BE2C (cell line): ENCODE measurements around the gene ACKR4.

ENCODE experiments used
- DNase-seq: peaks from one replicate; pipeline ENCODE4 v3.0.0-alpha.2; 2020
- H3K27me3 ChIP-seq: fragments of 250-450 bp; sonication (Bioruptor Pico); 2 replicates; pipeline ENCODE4 v1.5.1; 2020; ENCODE audit warnings: mild to moderate bottlenecking
- H3K36me3 ChIP-seq: fragments of 250-450 bp; sonication (Bioruptor Pico); 2 replicates; pipeline ENCODE4 v1.5.1; 2020; ENCODE audit warnings: mild to moderate bottlenecking
- H3K4me1 ChIP-seq: fragments of 250-450 bp; sonication (Bioruptor Pico); 2 replicates; pipeline ENCODE4 v1.5.1; 2020
- H3K4me3 ChIP-seq: 2 replicates; pipeline ENCODE4 v1.5.1; 2011; ENCODE audit warnings: low read depth, low read length
- H3K9me3 ChIP-seq: fragments of 250-450 bp; sonication (Bioruptor Pico); 2 replicates; pipeline ENCODE4 v1.5.1; 2020
- TF ChIP-seq, protein P1 (sequence below): IDR thresholded peaks from 2 replicates; pipeline ENCODE4 v1.5.1; 2012; ENCODE audit warnings: mild to moderate bottlenecking, low read depth, low read length

The ACKR4 gene

DNA sequence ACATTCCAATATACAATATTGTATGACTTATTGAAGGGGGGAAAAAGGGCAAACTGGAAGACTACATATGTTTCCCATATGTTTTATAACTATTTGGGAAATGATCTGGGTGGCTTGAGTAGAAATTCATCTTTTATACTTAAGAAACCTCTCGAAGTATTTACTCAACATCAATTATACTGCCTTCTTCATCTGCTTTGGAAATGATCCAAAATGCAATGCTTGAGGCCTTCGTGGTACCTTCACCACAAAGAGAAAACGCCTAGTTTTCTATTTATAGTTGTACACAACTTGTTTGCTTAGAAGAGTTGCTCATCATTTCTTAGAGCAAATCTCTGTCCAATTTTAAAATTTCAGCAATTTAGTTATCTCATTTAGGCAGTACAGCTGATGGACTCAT is 18.8 kb downstream of the ACKR4 start:
- DNase-seq = no peak
- TF ChIP-seq, protein P1, sequence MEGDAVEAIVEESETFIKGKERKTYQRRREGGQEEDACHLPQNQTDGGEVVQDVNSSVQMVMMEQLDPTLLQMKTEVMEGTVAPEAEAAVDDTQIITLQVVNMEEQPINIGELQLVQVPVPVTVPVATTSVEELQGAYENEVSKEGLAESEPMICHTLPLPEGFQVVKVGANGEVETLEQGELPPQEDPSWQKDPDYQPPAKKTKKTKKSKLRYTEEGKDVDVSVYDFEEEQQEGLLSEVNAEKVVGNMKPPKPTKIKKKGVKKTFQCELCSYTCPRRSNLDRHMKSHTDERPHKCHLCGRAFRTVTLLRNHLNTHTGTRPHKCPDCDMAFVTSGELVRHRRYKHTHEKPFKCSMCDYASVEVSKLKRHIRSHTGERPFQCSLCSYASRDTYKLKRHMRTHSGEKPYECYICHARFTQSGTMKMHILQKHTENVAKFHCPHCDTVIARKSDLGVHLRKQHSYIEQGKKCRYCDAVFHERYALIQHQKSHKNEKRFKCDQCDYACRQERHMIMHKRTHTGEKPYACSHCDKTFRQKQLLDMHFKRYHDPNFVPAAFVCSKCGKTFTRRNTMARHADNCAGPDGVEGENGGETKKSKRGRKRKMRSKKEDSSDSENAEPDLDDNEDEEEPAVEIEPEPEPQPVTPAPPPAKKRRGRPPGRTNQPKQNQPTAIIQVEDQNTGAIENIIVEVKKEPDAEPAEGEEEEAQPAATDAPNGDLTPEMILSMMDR = no peak
- no peaks in the 10 kb centered on the region for H3K36me3 ChIP-seq

DNA sequence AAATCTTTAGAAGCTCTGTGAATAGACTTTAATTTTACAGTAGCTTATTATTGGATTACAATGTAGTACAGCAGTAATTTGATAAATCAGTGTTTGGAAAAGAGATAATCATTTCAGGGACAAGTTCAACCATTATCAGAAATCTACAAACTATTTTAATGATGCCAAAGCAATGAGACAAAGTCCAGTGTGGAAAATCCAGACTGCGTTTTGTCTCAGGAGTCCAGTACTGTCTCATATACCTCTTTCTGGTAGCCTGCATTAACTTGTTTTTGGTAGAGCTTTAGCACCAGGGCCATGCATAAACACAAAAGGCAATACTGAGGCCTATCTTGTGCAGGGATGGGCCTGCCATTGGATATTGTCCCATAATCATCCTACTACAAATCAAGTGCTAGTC is 19.7 kb downstream of the ACKR4 start:
- TF ChIP-seq, protein P1 = no peak
- H3K4me3 ChIP-seq = no peak overlapping the region
- H3K36me3 ChIP-seq = no peaks in the 10 kb centered on the region
- no peaks in the 10 kb centered on the region for H3K27me3 ChIP-seq
- no peaks in the 10 kb centered on the region for H3K9me3 ChIP-seq
- no peak for DNase-seq
- H3K4me1 ChIP-seq = peaks cover 3% of the 10 kb centered on the region; the same call in 1 of the 2 replicates

More for the DNA sequence above, 18.8 kb downstream of the ACKR4 start:
- H3K27me3 ChIP-seq = no peaks in the 10 kb centered on the region
- H3K4me1 ChIP-seq = peaks cover 3% of the 10 kb centered on the region; the same call in 1 of the 2 replicates
- H3K4me3 ChIP-seq = no peak overlapping the region
- no peaks in the 10 kb centered on the region for H3K9me3 ChIP-seq

DNA sequence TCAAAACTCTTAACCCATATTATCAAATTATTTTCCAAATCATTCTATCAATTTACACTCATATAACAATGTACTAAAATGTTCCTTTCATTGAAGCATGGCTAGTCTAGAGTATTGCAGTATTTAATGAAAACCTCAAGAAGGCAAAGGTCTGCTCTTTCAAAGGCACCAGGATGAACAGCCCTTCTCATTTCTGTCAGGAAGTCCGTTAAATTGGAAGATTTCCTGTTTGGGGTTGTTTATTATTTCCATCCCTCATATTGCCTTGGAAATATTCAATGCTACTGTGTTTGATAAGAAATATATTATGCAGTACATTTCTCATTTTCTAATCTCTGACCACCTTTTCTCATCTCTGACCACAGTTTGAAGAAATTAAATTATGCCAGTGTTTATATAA is 25.1 kb downstream of the ACKR4 start:
- Histone ChIP-seq H3K36me3 (no peaks in the 10 kb centered on the region), H3K9me3 (no peaks in the 10 kb centered on the region), H3K4me1 (no peaks in the 10 kb centered on the region), H3K4me3 (no peak overlapping the region), H3K27me3 (no peaks in the 10 kb centered on the region)
- TF ChIP-seq, protein P1 = no peak
- no peak for DNase-seq

DNA sequence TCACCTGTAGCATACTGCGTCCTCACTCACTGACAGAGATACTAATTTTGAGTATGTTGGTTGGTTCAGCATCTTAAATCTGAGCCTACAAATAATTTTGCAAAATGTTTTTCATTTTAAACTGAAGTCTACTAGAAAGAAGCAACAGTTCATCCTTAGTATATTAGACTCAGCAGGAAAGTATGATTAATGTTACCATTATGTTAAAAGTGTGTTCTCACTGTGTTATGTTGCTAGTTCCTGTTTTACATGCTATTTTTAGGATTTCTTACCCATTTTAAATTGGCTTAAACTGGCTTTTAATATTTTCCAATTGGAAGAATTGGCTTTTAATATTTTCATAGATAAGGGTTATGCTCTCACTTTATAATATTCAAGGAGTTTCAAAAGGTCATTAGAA is 25.7 kb downstream of the ACKR4 start:
- TF ChIP-seq, protein P1 = no peak
- no peaks in the 10 kb centered on the region for H3K9me3 ChIP-seq
- DNase-seq = no peak
- no peak overlapping the region for H3K4me3 ChIP-seq
- H3K27me3 ChIP-seq = no peaks in the 10 kb centered on the region
- H3K36me3 ChIP-seq = no peaks in the 10 kb centered on the region
- no peaks in the 10 kb centered on the region for H3K4me1 ChIP-seq

DNA sequence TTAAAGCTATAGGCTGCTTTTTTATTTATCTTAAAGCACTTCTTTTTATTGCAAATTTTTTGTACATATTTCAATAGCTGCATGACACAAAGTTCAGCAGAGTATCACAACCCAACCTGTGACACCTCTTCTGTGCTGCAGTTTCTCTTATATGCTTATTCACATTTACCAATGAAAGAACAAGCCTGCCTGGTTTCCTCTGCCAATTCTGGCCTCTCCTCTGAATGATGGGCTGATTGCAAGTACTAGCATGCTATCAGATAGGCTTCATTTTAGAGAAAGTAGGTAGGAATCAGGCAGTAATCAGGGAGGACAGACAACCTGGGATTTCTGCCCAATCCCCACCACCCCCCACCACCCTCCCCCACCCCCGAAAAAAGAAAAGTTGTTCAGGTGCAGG is 26.6 kb downstream of the ACKR4 start:
- H3K36me3 ChIP-seq = no peaks in the 10 kb centered on the region
- H3K27me3 ChIP-seq = no peaks in the 10 kb centered on the region
- no peaks in the 10 kb centered on the region for H3K9me3 ChIP-seq
- no peak overlapping the region for H3K4me3 ChIP-seq
- TF ChIP-seq, protein P1 = no peak
- no peaks in the 10 kb centered on the region for H3K4me1 ChIP-seq
- DNase-seq = no peak

DNA sequence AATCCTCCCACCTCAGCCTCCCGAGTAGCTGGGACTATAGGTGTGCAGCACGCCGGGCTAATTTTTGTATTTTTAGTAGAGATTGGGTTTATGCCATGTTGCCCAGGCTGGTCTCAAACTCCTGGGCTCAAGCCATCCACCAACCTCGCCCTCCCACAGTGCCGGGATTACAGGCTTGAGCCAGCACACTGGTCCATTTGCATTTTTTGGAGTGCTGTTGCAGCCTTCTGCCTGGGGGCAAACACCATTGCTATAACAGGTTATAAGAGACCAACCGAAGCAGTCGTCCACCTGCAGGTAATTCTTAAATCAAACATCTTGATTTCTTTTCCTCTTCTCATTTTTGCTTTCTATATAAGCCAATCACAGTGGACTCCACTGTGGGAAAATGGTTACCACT is 27.7 kb downstream of the ACKR4 start:
- no peaks in the 10 kb centered on the region for H3K27me3 ChIP-seq
- no peaks in the 10 kb centered on the region for H3K36me3 ChIP-seq
- TF ChIP-seq, protein P1 = no peak
- H3K4me1 ChIP-seq = no peaks in the 10 kb centered on the region
- no peaks in the 10 kb centered on the region for H3K9me3 ChIP-seq
- H3K4me3 ChIP-seq = no peak overlapping the region
- no peak for DNase-seq
